ENCODE results near the gene SLC22A16. TPM values are rescaled to one million over a fixed set of nuclear protein-coding genes. Genes with fewer than 3 reads are reported as not detected.

SLC22A16 gene
- total RNA-seq, 1 experiment from 2014 or later = not detected

DNA sequence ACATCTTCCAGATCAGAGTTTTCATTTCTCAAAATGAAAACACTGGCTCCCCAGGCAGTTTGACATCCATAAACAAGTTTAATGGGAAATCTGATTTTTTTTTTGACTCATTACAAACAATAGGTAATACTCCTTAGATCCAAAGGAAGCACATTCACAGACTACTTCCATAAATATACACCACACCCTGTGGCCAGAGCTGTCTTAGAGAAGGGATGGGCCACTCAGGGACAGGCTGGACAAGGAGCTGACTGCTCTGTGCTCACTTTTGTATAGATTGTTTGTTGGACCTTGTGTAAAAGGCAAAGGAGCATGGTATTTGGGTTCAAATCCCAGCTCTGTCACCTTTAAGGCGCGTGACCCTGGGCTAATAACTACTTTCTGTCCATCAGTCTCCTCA is 48.3 kb downstream of the SLC22A16 start:
- ATAC-seq (peak; percentile 56), DNase-seq (peak; percentile 5)
- Histone ChIP-seq H3K4me2 (ENCODE audit: low read length) (no peak overlapping the region), H3K4me3 (ENCODE audit: low read length) (no peak overlapping the region), H3K36me3 (ENCODE audit: low read depth, low read length) (no peaks in the 10 kb centered on the region), H3K27ac (ENCODE audit: low read length) (no peak overlapping the region), H3F3A (ENCODE audit: low read length, unreplicated experiment) (no peaks in the 10 kb centered on the region), H3K9ac (ENCODE audit: low read length) (no peak overlapping the region), H3K27me3 (ENCODE audit: low read length) (peaks cover 34% of the 10 kb centered on the region), H3K4me1 (ENCODE audit: insufficient read depth, low read length) (no peaks in the 10 kb centered on the region), H3K79me2 (ENCODE audit: low read length) (no peaks in the 10 kb centered on the region), H4K20me1 (ENCODE audit: low read length) (no peaks in the 10 kb centered on the region), H2AFZ (ENCODE audit: low read length) (no peak overlapping the region), H3K9me2 (replicated peaks; ENCODE audit: low read length) (no peaks in the 10 kb centered on the region), H3K9me3 (ENCODE audit: low read length) (no peaks in the 10 kb centered on the region)
- intact Hi-C loops (cut with micrococcal nuclease) = no loop called here
- BruUV-seq (replicated peaks) = no TSS peak
- TF ChIP-seq EZH2phosphoT487 (IDR thresholded peaks at IDR 0.05; ENCODE audit: borderline replicate concordance, low read length) (no peak), EZH2 (IDR thresholded peaks at IDR 0.05; ENCODE audit: low read length, unreplicated experiment) (no peak)
- TF ChIP-seq, protein P1, sequence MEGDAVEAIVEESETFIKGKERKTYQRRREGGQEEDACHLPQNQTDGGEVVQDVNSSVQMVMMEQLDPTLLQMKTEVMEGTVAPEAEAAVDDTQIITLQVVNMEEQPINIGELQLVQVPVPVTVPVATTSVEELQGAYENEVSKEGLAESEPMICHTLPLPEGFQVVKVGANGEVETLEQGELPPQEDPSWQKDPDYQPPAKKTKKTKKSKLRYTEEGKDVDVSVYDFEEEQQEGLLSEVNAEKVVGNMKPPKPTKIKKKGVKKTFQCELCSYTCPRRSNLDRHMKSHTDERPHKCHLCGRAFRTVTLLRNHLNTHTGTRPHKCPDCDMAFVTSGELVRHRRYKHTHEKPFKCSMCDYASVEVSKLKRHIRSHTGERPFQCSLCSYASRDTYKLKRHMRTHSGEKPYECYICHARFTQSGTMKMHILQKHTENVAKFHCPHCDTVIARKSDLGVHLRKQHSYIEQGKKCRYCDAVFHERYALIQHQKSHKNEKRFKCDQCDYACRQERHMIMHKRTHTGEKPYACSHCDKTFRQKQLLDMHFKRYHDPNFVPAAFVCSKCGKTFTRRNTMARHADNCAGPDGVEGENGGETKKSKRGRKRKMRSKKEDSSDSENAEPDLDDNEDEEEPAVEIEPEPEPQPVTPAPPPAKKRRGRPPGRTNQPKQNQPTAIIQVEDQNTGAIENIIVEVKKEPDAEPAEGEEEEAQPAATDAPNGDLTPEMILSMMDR (conservative IDR thresholded peaks at IDR 0.05; ENCODE audit: low read depth, low read length) = no peak
- CTCF ChIA-PET = no interaction called here
- POLR2A ChIA-PET (ENCODE audit: unreplicated experiment) = no interaction called here

DNA sequence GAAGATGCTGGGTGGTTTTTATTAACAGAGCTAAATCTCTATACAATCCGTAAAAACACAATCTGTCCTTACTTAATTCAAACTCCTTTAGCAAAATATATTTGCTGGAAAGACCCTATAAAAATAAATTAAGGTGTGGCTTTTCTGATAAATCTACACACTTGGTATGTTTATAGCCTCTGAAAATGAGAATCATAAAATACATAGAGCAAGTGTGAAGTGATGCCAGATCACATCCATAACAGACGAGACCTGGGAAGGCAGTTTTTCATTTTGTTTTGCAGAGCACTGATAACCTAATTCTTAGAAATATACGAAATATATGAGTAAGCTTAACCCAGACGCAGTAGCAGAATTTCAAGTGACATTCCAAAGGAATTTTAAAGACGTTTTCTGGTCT is 50.6 kb downstream of the SLC22A16 start:
- H3K9me2 ChIP-seq (replicated peaks; ENCODE audit: low read length) = no peaks in the 10 kb centered on the region
- ChIA-PET POLR2A (ENCODE audit: unreplicated experiment) (no interaction called here), CTCF (no interaction called here)
- no peaks in the 10 kb centered on the region for H3K36me3 ChIP-seq (ENCODE audit: low read depth, low read length)
- no peaks in the 10 kb centered on the region for H3F3A ChIP-seq (ENCODE audit: low read length, unreplicated experiment)
- DNase-seq (no peak), ATAC-seq (no peak)
- no peak overlapping the region for H3K4me2 ChIP-seq (ENCODE audit: low read length)
- no peaks in the 10 kb centered on the region for H3K9me3 ChIP-seq (ENCODE audit: low read length)
- H3K4me1 ChIP-seq (ENCODE audit: insufficient read depth, low read length) = no peaks in the 10 kb centered on the region
- intact Hi-C loops (cut with micrococcal nuclease) = no loop called here
- H4K20me1 ChIP-seq (ENCODE audit: low read length) = no peaks in the 10 kb centered on the region
- no TSS peak for BruUV-seq (replicated peaks)
- H3K4me3 ChIP-seq (ENCODE audit: low read length) = no peak overlapping the region
- H3K27ac ChIP-seq (ENCODE audit: low read length) = no peak overlapping the region
- no peaks in the 10 kb centered on the region for H3K79me2 ChIP-seq (ENCODE audit: low read length)
- TF ChIP-seq EZH2phosphoT487 (IDR thresholded peaks at IDR 0.05; ENCODE audit: borderline replicate concordance, low read length) (no peak), EZH2 (IDR thresholded peaks at IDR 0.05; ENCODE audit: low read length, unreplicated experiment) (no peak)
- TF ChIP-seq, protein P1 (conservative IDR thresholded peaks at IDR 0.05; ENCODE audit: low read depth, low read length) = no peak
- H2AFZ ChIP-seq (ENCODE audit: low read length) = no peak overlapping the region
- H3K27me3 ChIP-seq (ENCODE audit: low read length) = peaks cover 39% of the 10 kb centered on the region
- H3K9ac ChIP-seq (ENCODE audit: low read length) = no peak overlapping the region

DNA sequence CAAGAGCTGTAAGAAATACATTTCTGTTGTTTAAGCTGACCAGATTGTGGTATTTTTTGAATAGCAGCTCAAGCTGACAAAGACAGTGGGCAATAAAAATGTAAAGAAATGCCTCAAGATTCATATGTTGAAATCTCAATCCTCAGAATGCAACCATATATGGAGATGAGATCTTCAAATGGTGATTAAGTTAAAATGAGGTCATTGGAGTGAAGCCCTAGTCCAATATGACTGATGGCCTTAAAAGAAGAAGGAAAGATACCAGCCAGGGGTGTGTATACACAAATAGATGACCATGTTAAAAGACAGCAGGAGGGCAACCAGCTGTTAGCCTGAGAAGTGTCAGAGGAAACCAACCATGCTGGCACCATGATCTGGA is 54.0 kb downstream of the SLC22A16 start:
- ChIA-PET POLR2A (ENCODE audit: unreplicated experiment) (no interaction called here), CTCF (no interaction called here)
- Histone ChIP-seq H3K36me3 (ENCODE audit: low read depth, low read length) (no peaks in the 10 kb centered on the region), H3K4me3 (ENCODE audit: low read length) (no peak overlapping the region), H2AFZ (ENCODE audit: low read length) (no peak overlapping the region), H3K27ac (ENCODE audit: low read length) (no peak overlapping the region), H4K20me1 (ENCODE audit: low read length) (no peaks in the 10 kb centered on the region), H3K4me1 (ENCODE audit: insufficient read depth, low read length) (no peaks in the 10 kb centered on the region), H3K9me3 (ENCODE audit: low read length) (no peaks in the 10 kb centered on the region), H3K27me3 (ENCODE audit: low read length) (peaks cover 39% of the 10 kb centered on the region), H3F3A (ENCODE audit: low read length, unreplicated experiment) (no peaks in the 10 kb centered on the region), H3K4me2 (ENCODE audit: low read length) (no peak overlapping the region), H3K79me2 (ENCODE audit: low read length) (no peaks in the 10 kb centered on the region), H3K9ac (ENCODE audit: low read length) (no peak overlapping the region), H3K9me2 (replicated peaks; ENCODE audit: low read length) (no peaks in the 10 kb centered on the region)
- TF ChIP-seq EZH2 (IDR thresholded peaks at IDR 0.05; ENCODE audit: low read length, unreplicated experiment) (no peak), EZH2phosphoT487 (IDR thresholded peaks at IDR 0.05; ENCODE audit: borderline replicate concordance, low read length) (no peak)
- TF ChIP-seq, protein P1 (conservative IDR thresholded peaks at IDR 0.05; ENCODE audit: low read depth, low read length) = no peak
- BruUV-seq (replicated peaks) = no TSS peak
- ATAC-seq (no peak), DNase-seq (no peak)
- intact Hi-C loops (cut with micrococcal nuclease) = no loop called here

All from PC-3 (cell line).